Spleen (tissue), 7 donors: ENCODE data around the gene DNAL4.

ENCODE experiments used
- POLR2A ChIP-seq, 3 donors: fragments of 450-650 bp; IDR thresholded peaks; one replicate each; pipeline ENCODE4 v1.5.1; 2017; ENCODE audit warnings: antibody characterized with exemption in 3 of 3, mild to moderate bottlenecking in 1 of 3
- POLR2AphosphoS5 ChIP-seq, 3 donors: sonication (generic); formaldehyde crosslinking; IDR thresholded peaks; one replicate each; pipeline ENCODE4 v1.5.1; 2017; ENCODE audit warnings: antibody characterized with exemption in 3 of 3
- TF ChIP-seq, protein P1 (sequence below), 11 experiments: fragments of 200-600 bp in 7 of 11; fragments of 450-650 bp in 4 of 11; sonication (generic) in 4 of 11; IDR thresholded peaks in 8 of 11; conservative IDR thresholded peaks in 3 of 11; 1 replicate in 7 of 11; 2 replicates in 4 of 11; pipeline versions ENCODE4 v1.4.0 to v1.8.0; 2016 to 2021; ENCODE audit warnings: antibody characterized with exemption in 11 of 11, inconsistent platforms in 4 of 11, mild to moderate bottlenecking in 1 of 11
- donor health status: DM: no; HTN: no; CAD: no; lungs with moderate emphysema.
- donor health status: DM: no; HTN: no; CAD: no.
- donor health status: DM: no; HTN: no; CAD: no.

DNA sequence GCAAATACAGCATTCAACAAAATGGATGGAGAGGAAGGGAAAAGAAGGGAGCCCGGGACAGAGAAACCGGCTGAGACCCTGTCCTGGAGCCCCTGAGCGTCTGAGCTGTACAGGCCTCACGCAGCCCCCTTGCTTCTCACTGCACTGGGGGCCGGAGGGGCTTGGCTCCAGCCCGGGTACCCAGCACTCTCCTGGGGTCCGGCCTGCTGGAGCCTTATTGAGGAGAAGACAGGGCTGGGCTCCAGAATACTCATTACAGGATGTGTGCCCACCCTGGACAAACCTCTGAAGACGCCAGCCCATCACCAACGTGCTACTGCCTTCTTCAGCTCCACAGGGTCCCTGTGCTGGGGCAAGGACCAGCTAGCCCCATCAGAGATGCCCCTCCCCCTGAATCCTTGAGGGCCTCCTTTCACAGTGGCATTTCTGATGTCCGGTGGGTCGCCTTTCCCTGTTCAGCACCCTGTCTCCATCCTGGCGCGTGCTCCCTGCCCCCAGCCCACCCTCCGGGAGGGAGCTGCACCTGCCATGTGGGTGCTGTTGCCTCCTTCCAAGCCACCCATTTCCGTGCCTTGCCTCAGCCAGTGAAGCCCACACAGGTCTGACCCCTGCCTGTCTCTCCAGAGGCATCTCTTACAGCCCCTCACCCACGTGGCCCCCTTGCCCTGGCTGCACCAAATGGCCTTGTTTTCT, 23.5 kb downstream of the DNAL4 start:
- TF ChIP-seq POLR2AphosphoS5 (IDR thresholded peaks at IDR 0.05) (no peak), POLR2A (IDR thresholded peaks at IDR 0.05) (no peak)
- TF ChIP-seq, protein P1, sequence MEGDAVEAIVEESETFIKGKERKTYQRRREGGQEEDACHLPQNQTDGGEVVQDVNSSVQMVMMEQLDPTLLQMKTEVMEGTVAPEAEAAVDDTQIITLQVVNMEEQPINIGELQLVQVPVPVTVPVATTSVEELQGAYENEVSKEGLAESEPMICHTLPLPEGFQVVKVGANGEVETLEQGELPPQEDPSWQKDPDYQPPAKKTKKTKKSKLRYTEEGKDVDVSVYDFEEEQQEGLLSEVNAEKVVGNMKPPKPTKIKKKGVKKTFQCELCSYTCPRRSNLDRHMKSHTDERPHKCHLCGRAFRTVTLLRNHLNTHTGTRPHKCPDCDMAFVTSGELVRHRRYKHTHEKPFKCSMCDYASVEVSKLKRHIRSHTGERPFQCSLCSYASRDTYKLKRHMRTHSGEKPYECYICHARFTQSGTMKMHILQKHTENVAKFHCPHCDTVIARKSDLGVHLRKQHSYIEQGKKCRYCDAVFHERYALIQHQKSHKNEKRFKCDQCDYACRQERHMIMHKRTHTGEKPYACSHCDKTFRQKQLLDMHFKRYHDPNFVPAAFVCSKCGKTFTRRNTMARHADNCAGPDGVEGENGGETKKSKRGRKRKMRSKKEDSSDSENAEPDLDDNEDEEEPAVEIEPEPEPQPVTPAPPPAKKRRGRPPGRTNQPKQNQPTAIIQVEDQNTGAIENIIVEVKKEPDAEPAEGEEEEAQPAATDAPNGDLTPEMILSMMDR (IDR thresholded peaks at IDR 0.05 in 8 of 11, conservative IDR thresholded peaks at IDR 0.05 in 3 of 11) = no peak
